Measurements from ENCODE around the gene ERP44.
"Not testable (repeated sequence)": the region's sequence is repeated elsewhere in the genome, so short reads cannot be mapped to it uniquely, and the experiment has no call there.

ERP44 gene

DNA sequence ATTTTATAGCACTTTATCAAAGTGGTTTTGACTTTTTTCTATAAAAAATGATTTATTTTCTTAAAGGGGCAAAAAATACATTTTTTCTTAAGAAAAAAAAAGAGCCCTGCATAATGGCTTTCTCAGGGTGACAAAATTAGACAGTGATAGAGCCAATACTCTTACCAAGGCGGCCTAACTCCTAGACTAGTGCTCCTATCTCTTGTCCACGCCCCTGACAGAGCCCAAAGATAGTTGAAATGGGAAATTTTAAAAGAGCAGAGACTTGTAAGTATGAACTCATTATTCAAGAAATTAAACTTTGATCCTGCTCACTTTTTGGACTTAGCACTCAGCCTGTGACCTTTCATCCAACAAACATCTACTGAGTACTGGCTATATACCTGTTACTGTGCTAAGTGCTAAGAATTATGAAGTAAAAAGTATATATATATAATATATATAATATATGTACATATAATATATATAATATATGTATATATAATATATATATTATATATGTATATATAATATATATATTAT lies 1.4 kb upstream of the ERP44 start:
- no peak for DNase-seq (ENCODE audit: low spot score)

DNA sequence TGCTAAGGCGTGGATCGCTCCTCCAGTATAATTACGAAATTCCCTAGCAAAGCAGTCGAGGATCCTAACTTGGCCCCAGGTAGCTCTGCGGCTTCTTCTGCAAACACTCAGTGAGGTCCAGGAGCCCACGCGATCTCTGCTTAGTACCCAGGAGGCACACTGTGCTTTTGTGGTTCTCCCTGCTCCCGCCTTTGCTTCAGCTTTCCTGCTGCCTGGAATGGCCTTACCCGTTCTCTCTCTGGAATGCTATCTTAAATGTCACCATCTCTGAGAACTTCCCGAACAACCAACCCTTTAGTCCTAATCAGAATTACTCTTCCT lies 882 bp upstream of the ERP44 start:
- no peak for DNase-seq (ENCODE audit: low spot score)

DNA sequence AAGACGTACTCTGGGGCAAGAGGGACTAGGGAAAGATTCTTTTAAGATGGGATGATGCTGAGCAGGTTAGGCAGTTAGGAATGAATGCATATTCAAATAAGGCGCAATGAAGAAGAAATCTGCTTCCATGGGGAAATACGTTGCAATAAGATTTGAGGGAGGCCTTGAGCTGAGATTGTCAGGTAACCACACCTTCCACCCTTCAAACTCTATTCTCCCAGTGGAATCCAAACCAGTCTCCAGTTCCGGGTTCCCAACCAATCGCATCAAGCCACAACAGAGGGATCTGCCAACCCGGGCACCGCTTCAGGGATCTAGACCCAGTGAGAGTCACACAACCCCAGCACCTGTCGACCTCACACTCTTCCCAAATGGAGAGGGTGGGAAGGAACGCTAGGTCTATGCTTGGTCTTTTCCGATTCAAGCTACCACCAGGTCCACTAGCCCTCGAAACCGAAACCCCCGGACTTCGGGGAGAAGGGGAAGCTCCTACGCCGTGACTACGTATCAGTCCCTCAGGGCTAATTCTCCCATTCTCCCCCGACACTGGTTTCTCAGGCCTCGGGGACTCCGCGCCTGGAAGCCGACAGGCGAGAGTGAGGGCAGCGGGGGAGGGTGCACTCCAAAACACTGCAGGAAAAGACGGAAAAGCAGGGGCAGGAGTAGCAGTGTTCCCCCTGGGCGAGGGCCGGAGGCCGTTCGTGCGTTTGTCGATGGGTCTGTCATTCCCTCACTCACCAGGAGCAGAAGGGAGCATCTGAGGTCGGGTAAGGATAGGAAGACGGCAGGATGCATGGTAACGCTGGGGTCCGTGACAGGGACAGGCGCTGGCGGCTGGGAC lies 534 bp downstream of the ERP44 start:
- peak; percentile 85 for DNase-seq (ENCODE audit: low spot score)

DNA sequence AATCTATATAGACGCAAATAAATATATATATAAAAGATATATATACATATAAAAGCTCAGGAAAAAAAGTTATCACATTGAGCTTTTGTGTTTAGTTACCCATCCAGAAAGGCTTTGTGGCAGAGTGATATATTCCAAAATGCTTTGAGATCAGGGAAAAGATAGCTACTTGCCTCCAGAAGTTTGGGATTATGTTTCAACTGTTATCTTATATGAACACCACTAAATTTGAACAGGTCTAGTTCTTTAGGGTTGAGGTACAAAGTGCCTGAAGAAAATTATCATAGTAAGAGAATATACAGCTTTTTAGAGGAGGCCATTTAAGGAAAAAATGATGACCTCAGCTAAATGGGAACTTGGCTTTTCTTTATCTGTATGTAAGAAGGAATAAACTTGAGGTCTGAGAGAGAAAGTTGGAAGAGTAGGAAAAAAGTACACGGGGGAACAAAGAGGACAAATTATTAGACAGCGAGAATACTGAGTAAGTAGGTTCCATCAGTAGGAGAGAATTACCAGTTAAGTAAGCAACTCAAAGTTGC lies 2.4 kb downstream of the ERP44 start:
- no peak for DNase-seq (ENCODE audit: low spot score)

DNA sequence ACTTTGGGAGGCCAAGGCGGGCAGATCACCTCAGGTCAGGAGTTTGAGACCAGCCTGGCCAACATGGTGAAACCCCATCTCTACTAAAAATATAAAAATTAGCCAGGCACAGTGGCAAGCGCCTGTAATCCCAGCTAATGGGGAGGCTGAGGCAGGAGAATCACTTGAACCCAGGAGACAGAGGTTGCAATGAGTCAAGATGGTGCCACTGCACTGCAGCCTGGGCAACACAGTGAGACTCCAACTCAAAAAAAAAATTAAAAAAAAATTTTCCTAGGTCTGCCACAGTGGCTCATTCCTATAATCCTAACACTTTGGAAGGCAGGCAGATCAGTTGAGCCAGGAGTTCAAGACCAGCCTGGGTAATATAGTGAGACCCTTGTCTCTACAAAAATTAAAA lies 4.4 kb downstream of the ERP44 start:
- not testable (repeated sequence) for DNase-seq (ENCODE audit: low spot score)

DNA sequence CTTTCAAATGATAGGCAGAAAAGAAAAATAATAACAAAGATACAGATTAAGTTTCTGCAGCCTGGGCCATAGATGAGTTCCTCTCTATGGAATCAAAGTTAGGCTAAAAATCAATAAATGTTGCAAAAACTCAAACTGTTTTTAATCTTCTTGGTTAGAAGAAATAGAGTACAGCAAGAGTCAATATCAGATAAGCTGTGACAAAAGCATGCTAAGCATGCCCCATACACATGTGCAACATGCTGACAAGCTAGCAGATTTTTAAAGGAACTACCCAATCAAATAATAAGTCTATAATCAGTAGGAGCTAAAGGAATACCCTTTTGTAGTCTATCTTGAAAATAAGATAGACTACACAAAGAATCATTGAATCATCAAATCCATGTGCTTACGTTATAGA lies 6.7 kb downstream of the ERP44 start:
- DNase-seq (ENCODE audit: low spot score): no peak

DNA sequence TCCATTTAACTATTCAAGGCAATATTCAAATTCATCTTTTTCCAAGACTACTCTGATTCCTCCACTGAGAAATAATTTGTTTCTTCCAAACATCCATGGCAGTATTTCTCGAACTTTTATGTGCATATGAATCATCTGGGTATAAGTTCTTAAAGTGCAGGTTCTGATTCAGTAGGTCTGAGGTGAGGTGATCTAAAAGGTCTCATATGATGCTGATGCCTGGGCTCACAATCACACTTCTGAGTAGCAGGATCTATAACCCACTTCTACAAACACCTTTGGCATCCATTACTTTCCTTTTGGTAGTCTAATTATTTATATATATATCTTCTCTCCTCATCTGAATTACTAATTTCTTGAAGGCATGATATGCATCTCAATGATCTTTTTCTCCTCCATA lies 7.2 kb downstream of the ERP44 start:
- DNase-seq (ENCODE audit: low spot score): no peak

DNA sequence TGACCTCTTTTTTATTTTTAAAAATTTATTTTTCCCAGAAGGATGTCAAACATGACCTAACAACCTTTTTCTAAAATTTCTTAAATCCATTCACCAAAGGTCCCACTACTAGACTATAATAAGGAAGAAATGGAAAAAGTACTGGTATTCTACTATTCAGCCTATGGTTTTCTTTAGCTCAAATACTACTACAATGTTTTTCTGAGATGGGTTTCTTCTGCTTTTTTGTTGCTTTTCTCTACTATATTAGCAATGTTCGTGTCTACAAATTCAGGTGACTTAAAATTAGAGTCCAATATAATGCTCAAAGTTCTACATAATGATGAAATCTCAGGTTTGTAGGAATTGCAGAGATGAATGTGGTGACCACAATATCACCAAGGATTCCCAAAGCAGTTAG lies 7.9 kb downstream of the ERP44 start:
- no peak for DNase-seq (ENCODE audit: low spot score)

DNA sequence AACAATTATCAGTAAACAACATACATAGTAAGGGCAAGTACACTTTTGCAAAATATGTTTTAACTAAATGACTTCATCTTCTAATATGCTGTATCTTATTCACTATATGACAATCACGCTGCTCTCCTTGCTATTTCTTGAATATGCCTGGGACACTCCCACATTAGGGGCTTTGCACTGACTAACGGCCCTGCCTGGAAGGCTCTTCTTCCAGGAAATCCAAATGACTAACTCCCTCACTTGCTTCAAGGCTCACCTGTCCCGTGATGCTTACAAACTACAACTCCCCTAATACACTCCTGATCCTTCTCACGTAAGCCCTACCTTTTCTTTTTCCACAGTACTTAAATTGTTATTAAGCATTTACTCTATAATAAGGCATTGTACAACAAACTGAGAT lies 10.6 kb downstream of the ERP44 start:
- no peak for DNase-seq (ENCODE audit: low spot score)

DNA sequence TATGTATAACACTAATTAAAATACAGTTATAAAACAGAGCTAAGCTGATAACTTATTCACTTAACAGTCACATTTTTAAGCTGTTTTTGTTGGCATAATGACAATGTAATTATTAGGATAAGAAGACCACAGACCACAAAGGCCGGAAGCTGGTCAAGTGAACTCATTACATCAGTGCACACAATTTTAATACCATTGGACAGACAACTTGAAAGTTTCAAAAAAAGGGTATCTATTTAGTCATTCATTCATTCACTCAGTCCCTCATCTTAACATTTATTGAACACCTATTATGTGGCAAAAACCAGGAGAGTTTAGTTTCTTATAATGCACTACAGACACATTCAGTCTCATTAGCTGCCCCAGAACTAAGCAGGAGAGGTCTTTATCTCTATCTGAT lies 11.6 kb downstream of the ERP44 start:
- DNase-seq (ENCODE audit: low spot score): no peak

DNA sequence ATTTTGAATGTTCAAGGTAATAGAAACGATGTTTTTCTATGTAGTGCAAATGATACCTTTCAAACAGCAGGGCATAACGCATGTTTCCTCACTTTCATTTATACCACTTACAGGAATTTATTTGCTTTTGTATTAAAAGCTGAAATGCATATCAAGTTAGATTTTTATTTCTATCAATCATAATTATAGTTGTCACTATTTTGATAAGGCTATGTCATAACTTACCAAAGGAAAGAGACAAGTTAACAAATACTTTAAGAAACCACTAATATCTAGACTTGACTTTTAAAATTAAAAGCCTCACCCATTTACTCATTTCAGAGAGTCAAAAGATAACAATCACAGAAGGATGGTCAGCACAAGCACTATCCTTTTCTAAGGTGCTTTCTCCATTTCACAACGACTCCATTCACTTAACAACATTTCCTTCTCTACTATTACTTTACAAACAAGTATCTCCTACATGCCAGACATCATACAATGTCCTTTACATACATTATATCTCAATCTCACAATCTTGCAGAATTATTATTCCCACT lies 12.6 kb downstream of the ERP44 start:
- no peak for DNase-seq (ENCODE audit: low spot score)

DNA sequence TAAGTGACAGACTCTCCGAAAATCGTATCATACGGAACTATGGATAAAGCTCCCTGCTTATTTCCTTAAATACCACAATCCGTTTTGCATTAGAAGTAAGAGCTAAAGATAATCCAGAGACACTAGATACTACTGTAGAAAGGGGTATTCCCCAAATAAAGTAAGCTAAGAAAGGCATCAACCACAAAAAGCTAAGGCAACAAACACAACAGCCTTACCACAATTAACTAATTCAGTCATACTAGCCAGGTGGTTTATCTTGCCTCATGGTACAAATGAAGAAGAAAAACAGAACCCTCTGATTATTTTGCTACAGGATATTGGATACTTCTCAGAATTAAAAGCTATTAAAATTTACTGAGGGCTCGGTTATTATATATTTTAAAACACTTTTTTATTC lies 14.1 kb downstream of the ERP44 start:
- DNase-seq (ENCODE audit: low spot score): no peak

DNA sequence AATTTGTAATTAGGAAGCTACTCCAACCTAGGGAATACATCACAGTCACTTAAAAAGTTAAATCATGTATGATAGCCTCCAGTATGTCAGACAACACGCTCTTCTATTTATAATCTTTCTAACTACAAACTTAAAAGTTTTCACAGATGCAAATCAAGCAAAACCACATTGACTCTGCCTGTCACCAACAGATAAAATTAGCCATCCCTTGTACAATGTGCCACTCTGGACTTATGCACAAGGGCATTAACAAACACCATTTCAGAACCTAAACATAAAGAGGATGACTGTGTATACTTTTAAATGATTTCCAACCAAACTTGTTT lies 14.7 kb downstream of the ERP44 start:
- DNase-seq (ENCODE audit: low spot score): no peak

DNA sequence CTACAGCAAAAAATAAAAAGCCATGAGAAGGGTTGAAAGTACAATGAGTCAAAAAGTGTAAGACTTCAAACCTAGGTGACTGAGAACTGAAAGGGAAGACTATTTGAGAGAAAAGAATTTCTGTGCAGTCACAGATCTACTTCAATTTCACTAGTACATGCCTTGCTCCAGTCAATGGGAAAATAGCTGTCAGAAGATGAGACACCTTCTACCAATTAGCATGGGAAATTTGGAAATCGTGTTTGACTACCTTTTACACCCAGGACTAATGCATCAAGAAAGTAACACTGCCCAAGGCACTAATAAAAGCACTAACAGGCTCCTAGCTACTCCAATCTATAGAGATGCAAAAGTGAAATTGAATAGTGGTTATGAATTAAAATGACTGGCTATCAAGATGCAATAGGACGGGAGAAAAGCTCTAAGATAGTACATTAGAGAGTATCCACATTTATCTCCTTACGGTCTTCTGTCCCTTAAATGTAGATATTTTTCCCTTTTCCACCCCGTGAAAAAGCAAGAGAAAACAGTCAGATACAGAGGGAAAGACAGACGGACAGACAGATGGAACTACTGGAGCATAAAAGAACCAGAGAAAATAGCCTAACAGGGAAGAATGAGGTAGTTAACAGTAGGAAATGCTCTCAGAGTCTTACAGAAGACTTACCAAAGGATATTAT lies 15.2 kb downstream of the ERP44 start:
- no peak for DNase-seq (ENCODE audit: low spot score)

DNA sequence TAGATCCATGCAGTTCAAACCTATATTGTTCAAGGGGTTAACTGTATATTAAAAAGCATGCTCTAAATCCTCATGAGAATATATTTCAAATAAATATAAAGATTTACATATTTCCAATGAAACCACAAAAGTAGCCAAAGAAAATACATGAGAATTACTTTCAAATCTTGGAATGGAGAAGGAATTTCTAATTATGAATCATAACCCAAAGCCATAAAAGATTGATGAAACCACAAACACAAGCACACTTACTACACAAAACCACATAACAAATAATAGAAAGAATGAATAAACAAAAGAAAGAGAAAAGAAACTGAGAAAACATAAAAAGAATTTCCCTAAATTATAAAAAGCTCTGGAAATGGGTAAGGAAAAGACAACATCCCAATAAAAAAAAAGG lies 16.0 kb downstream of the ERP44 start:
- DNase-seq (ENCODE audit: low spot score): no peak

DNA sequence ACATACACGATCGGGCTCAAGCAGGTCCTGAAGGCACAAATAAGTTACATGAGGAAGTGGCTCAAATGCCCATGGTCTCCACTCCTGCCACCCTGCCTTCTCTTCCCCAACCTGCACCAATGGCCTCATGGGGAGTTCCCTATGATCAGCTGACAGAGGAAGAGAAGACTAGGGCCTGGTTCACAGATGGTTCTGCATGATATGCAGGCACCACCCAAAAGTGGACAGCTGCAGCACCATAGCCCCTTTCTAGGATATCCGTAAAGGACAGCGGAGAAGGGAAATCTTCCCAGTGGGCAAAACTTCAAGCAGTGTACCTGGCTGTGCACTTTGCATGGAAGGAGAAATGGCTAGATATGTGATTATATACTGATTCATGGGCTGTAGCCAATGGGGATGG lies 22.5 kb downstream of the ERP44 start:
- not testable (repeated sequence) for DNase-seq (ENCODE audit: low spot score)

DNA sequence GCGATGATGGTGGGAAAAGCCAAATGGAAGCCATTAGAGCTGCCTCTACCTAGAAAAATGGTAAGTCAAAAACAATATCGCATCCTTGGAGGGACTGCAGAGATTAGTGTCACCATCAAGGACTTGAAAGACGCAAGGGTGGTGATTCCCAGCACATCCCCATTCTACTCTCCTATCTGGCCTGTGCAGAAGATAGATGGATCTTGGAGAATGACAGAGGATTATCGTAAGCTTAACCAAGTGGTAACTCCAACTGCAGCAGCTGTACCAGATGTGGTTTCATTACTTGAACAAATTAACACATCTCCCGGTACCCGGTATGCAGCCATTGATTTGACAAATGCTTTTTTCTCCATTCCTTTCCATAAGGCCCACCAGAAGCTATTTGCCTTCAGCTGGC lies 23.8 kb downstream of the ERP44 start:
- DNase-seq (ENCODE audit: low spot score): no peak

DNA sequence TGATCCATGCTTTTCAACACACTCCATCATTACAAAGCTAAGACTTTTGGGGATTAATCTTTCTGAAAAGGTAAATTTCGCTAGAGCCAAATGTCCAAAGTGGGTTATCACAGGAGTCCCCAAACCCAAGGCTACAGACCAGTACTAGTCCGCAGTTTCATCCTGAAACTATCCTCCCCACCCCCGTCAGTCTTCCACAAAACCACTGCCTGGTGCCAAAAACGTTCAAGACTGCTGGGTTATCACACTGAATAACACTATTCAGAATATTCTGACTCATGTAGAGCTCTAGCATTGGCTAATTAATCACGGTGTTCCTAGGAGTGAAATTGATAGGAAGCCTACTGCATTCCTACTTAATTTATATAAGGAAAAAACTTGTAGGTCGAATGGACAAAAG lies 24.7 kb downstream of the ERP44 start:
- no peak for DNase-seq (ENCODE audit: low spot score)

DNA sequence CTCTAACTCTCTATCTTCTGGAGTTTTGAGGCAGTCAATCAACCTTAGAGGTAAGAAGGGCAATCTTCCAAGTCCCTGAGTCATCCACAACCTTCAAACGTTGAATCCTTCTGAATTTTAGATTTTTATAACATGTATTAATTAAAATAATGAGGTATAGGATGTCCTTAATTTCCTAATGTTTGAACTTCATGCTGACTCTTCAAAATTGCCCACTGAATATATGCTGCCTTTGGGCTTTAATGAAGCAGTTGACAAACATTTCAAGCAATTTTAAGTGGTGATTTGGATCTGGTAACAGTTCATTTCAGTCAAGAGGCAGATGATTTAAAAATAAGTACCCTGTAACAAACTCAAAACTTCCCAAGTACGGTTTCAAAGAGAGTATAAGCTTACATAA lies 26.0 kb downstream of the ERP44 start:
- DNase-seq (ENCODE audit: low spot score): no peak

DNA sequence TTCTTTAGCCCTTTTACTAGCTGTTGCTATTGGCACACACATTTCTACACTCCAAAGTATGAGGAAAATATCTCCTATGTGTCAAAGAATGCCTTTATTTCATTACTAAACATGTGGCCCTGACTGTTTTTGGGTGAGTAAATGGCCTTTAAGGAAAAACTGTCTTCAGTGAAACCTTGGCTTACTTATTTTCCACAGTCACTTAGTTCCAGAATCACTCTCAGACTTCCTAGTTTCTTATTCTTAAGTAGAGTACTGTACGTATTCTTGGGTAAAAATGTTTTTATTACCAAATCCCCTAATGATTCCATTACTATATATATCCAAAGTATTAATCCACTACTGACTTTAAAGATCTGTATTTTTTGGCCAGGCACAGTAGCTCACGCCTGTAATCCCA lies 27.5 kb downstream of the ERP44 start:
- DNase-seq (ENCODE audit: low spot score): no peak

DNA sequence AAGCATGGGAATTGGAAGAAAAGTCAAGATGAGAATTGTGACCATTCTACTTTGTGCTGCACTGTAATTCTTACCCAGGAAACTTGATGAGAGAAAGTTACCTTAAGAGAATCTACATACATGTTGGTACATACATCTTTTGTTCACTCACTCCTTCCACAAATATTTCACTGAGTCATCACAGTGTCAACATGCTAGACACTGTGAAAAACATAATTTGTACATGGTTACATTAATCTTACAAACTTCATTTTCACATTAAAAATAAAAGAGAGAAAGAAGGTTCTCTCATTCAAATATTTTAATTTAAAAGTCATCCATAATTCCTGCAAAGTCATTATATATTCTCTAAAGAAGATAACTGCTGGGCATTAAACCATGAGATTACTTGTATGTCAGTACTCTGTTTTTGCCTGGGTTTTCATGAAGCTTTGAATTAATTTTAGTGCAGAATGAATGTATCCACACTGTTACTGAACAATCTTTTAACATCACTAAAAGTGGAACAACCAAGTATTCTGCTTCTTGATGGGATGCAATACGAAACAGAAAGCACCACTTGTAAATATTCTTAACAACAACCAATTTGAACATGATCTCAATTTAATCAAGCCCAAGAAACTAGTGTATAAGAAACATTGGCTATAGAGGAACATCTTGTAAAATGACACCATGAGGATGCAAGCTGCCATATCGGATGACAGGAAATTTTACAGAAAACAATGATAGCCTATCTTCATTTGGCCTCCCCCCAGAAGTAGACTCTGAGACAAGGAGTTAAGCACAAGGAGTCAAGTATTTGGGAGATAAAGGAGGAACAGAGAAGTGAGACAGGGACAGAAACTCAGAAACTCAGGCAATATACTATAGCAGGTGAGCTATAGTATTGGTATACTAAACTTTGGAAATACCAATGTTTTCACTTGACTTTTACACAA lies 28.4 kb downstream of the ERP44 start:
- no peak for DNase-seq (ENCODE audit: low spot score)

DNA sequence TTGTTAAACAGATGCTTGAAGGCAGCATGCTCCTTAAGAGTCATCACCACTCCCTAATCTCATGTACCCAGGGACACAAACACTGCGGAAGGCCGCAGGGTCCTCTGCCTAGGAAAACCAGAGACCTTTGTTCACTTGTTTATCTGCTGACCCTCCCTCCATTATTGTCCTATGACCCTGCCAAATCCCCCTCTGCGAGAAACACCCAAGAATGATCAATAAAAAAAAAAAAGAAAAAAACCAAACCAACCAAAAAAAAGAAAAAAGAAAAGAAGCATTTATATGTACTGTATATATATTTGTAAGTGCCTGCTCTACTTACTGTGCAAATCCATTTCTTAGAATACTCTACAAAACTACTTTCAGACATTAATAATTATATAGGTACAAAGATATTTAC lies 29.7 kb downstream of the ERP44 start:
- not testable (repeated sequence) for DNase-seq (ENCODE audit: low spot score)
